ENCODE data around the gene TEX19. TPM values are rescaled to one million over a fixed set of nuclear protein-coding genes. Genes with fewer than 3 reads are reported as not detected.
"Not testable (repeated sequence)": the region's sequence is repeated elsewhere in the genome, so short reads cannot be mapped to it uniquely, and the experiment has no call there.

Gene TEX19
- total RNA-seq, 2 experiments from 2014 or later, result not detected

- no peak for ATAC-seq
- Mint-ChIP-seq H3K4me3 (no peak overlapping the region), H3K27me3 (ENCODE audit: low read depth) (peaks cover 42% of the 10 kb centered on the region), H3K4me1 (ENCODE audit: low read depth) (peaks cover 7% of the 10 kb centered on the region), H3K36me3 (ENCODE audit: low read depth) (no peaks in the 10 kb centered on the region), H3K9me3 (ENCODE audit: insufficient read depth) (no peaks in the 10 kb centered on the region), H3K27ac (no peak overlapping the region)
- ChIA-PET CTCF (interaction anchor here (0.6 to 1.4 kb wide), 2 partner anchors 9 to 47 kb away, joined by 3 to 4 read pairs; no protein-coding TSS in a partner anchor), POLR2A (interaction anchor here (0.5 kb wide), 1 partner anchor 120 kb away, joined by 3 read pairs; no protein-coding TSS in a partner anchor)
- no peak for DNase-seq
These were observed 7.7 kb downstream of the TEX19 start for GRCh38 chr17:82366749-82367148.

- Mint-ChIP-seq H3K4me1 (ENCODE audit: low read depth) (peaks cover 7% of the 10 kb centered on the region), H3K27ac (no peak overlapping the region), H3K4me3 (no peak overlapping the region), H3K36me3 (ENCODE audit: low read depth) (no peaks in the 10 kb centered on the region), H3K9me3 (ENCODE audit: insufficient read depth) (no peaks in the 10 kb centered on the region), H3K27me3 (ENCODE audit: low read depth) (peaks cover 46% of the 10 kb centered on the region)
- ATAC-seq, result peak; percentile 55
- POLR2A ChIA-PET, result no interaction called here
- DNase-seq, result no peak
- CTCF ChIA-PET, result no interaction called here
These were observed 8.9 kb downstream of the TEX19 start for GRCh38 chr17:82367724-82368524.

GRCh38 chr17:82369211-82369610 lies 10.2 kb downstream of the TEX19 start:
- H3K4me1 Mint-ChIP-seq (ENCODE audit: low read depth), result peaks cover 7% of the 10 kb centered on the region
- peaks cover 49% of the 10 kb centered on the region for H3K27me3 Mint-ChIP-seq (ENCODE audit: low read depth)
- ChIA-PET CTCF (interaction anchor here (1.9 kb wide), 1 partner anchor 17 kb away, joined by 5 read pairs; no protein-coding TSS in a partner anchor), POLR2A (no interaction called here)
- H3K36me3 Mint-ChIP-seq (ENCODE audit: low read depth), result no peaks in the 10 kb centered on the region
- no peak overlapping the region for H3K27ac Mint-ChIP-seq
- no peak for ATAC-seq
- H3K9me3 Mint-ChIP-seq (ENCODE audit: insufficient read depth), result no peaks in the 10 kb centered on the region
- H3K4me3 Mint-ChIP-seq, result no peak overlapping the region
- no peak for DNase-seq

DNA sequence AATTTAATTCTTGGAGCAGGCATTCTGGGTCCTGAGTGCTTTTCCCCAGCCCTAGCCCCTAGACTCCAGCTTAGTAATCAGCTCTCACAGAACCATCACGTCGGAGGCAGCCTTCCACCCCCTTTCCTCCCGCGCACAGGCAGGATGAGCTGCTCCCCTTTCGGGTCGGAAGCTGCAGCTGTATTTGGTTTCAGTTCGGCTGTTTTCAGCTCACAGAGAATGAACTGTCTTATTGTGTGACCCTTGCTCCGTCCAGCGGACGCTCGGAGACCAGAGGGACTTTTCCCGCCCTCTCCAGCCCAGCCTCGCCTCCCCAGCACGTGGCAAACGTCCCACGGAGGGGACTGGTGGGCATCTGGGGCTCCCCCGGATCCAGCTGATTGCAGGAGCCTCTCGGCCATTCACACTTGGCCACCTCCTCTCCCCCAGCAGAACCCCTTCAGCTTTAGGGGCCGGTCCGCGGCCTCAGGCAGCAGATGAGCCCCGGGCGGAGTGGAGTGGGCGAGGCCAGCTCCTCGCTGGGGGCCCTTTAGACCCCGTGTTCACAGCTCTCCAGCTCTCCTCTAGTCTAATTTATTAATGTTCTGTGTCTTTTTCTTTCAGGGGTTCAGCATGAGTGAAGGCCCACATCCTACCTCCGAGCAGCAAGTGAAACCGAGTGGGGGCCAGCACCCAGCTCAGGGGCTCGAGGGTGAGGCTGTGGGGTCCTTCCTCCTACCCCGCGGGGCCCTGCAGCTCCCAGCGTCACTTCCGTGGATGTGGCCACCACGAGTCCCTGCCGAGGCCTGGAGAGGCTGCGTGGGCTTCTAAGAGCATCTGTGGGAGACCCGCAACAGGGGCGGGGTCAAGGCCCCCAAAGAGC lies 11.7 kb downstream of the TEX19 start:
- Mint-ChIP-seq H3K36me3 (ENCODE audit: low read depth) (no peaks in the 10 kb centered on the region), H3K9me3 (ENCODE audit: insufficient read depth) (no peaks in the 10 kb centered on the region), H3K27me3 (ENCODE audit: low read depth) (peaks cover 48% of the 10 kb centered on the region), H3K27ac (no peak overlapping the region), H3K4me1 (ENCODE audit: low read depth) (peaks cover 7% of the 10 kb centered on the region), H3K4me3 (peak overlapping the region; percentile 48)
- CTCF ChIA-PET, result interaction anchor here (0.7 to 1.9 kb wide), 5 partner anchors 18 to 411 kb away, joined by 3 to 5 read pairs (median 4); partner anchors contain the start of gene DCXR
- POLR2A ChIA-PET, result interaction anchor here (0.9 to 1.1 kb wide), 4 partner anchors 8 to 13 kb away, joined by 3 read pairs; no protein-coding TSS in a partner anchor
- ATAC-seq, result peak; percentile 35
- DNase-seq, result no peak

GRCh38 chr17:82371333-82372248 lies 12.5 kb downstream of the TEX19 start, which contains the start of gene UTS2R:
Gene UTS2R, plus strand, starts transcription at chr17:82371765. Its CDS starts 2,560 bp downstream, at chr17:82374325.
- DNase-seq, result no peak
- ChIA-PET CTCF (interaction anchor here (1.1 to 1.9 kb wide), 3 partner anchors 19 to 351 kb away, joined by 4 to 5 read pairs (median 5); no protein-coding TSS in a partner anchor), POLR2A (no interaction called here)
- Mint-ChIP-seq H3K27me3 (ENCODE audit: low read depth) (peaks cover 50% of the 10 kb centered on the region), H3K9me3 (ENCODE audit: insufficient read depth) (no peaks in the 10 kb centered on the region), H3K4me3 (peak within 1 kb of the TSS; percentile 48), H3K36me3 (ENCODE audit: low read depth) (no peaks in the 10 kb centered on the region), H3K4me1 (ENCODE audit: low read depth) (peaks cover 7% of the 10 kb centered on the region), H3K27ac (no peak within 1 kb of the TSS)
- ATAC-seq, result no peak

DNA sequence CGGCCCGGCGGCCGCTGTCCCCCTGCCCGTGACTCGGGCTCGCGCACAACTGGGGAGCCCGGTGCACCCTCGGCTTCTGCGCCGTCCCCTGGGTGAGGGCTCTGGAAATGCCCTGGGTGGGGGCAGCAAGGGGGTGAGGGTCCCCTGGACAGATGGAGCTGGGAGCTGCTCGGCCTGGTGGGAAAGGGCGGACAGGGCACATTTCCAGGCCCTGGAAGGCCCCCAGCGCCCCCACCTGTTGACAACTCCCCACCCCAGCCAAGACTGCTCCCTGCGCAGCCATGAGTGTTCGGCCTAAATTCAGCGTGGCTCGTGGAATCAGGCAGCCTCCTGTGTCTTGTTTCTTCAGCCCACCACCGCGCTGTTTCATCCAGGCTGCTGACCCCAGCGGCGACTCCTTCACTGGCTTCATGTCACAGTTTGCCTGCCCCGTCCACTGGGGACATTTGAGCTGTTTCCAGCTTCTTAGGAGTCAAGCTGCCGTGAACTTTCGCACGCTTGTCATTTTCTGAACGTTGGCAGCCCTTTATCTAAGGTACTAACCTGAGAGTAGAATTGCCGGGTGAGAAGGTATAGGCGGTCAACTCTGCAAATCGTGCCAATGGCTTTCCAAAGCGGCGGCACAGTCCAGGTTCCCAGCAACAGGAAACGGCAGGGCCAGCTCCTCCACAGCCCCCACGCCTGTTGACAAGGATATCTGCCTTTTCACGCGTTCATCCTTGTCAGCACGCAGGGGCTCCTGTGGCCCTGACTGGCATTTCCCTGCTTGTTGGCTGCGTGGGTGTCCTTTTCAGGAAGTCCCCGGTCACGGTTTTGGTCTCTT lies 13.4 kb downstream of the TEX19 start:
- H3K27ac Mint-ChIP-seq, result no peak overlapping the region
- no peak for ATAC-seq
- POLR2A ChIA-PET, result no interaction called here
- no peaks in the 10 kb centered on the region for H3K9me3 Mint-ChIP-seq (ENCODE audit: insufficient read depth)
- peaks cover 44% of the 10 kb centered on the region for H3K27me3 Mint-ChIP-seq (ENCODE audit: low read depth)
- CTCF ChIA-PET, result interaction anchor here (1.3 to 1.4 kb wide), 2 partner anchors 15 to 22 kb away, joined by 4 to 5 read pairs; no protein-coding TSS in a partner anchor
- no peak overlapping the region for H3K4me3 Mint-ChIP-seq
- no peak for DNase-seq
- H3K36me3 Mint-ChIP-seq (ENCODE audit: low read depth), result no peaks in the 10 kb centered on the region
- H3K4me1 Mint-ChIP-seq (ENCODE audit: low read depth), result peaks cover 7% of the 10 kb centered on the region

- H3K4me1 Mint-ChIP-seq (ENCODE audit: low read depth); H3K9me3 Mint-ChIP-seq (ENCODE audit: insufficient read depth); H3K36me3 Mint-ChIP-seq (ENCODE audit: low read depth); H3K27ac Mint-ChIP-seq; DNase-seq; POLR2A ChIA-PET; H3K4me3 Mint-ChIP-seq; ATAC-seq: not testable (repeated sequence)
- CTCF ChIA-PET, result interaction anchor here (1.3 to 1.4 kb wide), 2 partner anchors 15 to 22 kb away, joined by 4 to 5 read pairs; no protein-coding TSS in a partner anchor
- H3K27me3 Mint-ChIP-seq (ENCODE audit: low read depth), result peaks cover 42% of the 10 kb centered on the region
These were observed 14.0 kb downstream of the TEX19 start for GRCh38 chr17:82373072-82373452.

DNA sequence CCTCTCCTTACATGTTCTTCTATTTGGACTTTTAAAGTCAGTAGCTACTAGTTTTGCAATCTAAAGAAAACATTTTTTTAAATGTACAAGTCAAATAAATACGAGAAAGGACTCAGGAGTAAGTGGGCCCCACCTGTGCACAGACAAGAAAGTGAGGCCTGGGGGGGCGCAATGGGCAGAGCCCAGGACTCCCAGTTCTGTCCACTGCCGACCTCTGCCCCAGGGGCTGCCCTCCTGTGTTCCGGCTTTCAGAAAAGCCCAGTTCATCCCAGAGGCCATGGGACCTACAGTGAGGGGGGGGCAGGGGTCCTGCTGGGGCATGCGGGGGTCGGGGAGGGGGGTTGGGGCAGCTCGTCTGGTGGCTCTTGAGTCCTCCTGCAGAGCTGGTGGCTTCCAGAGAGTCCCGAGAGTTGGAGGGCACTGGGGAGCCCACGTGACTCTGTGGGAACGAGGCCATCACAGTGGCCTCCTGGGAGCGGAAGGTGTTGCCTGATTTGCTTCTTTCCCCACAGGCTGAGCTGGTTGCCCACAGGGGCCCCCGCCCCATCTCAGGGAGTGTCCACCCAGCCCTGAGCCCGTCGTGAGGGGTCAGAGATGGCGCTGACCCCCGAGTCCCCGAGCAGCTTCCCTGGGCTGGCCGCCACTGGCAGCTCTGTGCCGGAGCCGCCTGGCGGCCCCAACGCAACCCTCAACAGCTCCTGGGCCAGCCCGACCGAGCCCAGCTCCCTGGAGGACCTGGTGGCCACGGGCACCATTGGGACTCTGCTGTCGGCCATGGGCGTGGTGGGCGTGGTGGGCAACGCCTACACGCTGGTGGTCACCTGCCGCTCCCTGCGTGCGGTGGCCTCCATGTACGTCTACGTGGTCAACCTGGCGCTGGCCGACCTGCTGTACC lies 14.9 kb downstream of the TEX19 start:
- H3K9me3 Mint-ChIP-seq (ENCODE audit: insufficient read depth), result no peaks in the 10 kb centered on the region
- ChIA-PET POLR2A (no interaction called here), CTCF (interaction anchor here (1.3 kb wide), 1 partner anchor 16 kb away, joined by 4 read pairs; no protein-coding TSS in a partner anchor)
- DNase-seq (no peak), ATAC-seq (no peak)
- peaks cover 7% of the 10 kb centered on the region for H3K4me1 Mint-ChIP-seq (ENCODE audit: low read depth)
- no peak overlapping the region for H3K4me3 Mint-ChIP-seq
- no peak overlapping the region for H3K27ac Mint-ChIP-seq
- peaks cover 43% of the 10 kb centered on the region for H3K27me3 Mint-ChIP-seq (ENCODE audit: low read depth)
- no peaks in the 10 kb centered on the region for H3K36me3 Mint-ChIP-seq (ENCODE audit: low read depth)

DNA sequence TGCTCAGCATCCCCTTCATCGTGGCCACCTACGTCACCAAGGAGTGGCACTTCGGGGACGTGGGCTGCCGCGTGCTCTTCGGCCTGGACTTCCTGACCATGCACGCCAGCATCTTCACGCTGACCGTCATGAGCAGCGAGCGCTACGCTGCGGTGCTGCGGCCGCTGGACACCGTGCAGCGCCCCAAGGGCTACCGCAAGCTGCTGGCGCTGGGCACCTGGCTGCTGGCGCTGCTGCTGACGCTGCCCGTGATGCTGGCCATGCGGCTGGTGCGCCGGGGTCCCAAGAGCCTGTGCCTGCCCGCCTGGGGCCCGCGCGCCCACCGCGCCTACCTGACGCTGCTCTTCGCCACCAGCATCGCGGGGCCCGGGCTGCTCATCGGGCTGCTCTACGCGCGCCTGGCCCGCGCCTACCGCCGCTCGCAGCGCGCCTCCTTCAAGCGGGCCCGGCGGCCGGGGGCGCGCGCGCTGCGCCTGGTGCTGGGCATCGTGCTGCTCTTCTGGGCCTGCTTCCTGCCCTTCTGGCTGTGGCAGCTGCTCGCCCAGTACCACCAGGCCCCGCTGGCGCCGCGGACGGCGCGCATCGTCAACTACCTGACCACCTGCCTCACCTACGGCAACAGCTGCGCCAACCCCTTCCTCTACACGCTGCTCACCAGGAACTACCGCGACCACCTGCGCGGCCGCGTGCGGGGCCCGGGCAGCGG lies 15.7 kb downstream of the TEX19 start:
- Mint-ChIP-seq H3K4me3 (no peak overlapping the region), H3K9me3 (ENCODE audit: insufficient read depth) (no peaks in the 10 kb centered on the region), H3K27ac (no peak overlapping the region), H3K4me1 (ENCODE audit: low read depth) (peaks cover 7% of the 10 kb centered on the region), H3K36me3 (ENCODE audit: low read depth) (no peaks in the 10 kb centered on the region), H3K27me3 (ENCODE audit: low read depth) (peaks cover 40% of the 10 kb centered on the region)
- CTCF ChIA-PET, result no interaction called here
- POLR2A ChIA-PET, result no interaction called here
- peak; percentile 40 for ATAC-seq
- DNase-seq, result no peak

Measured in activated CD8-positive, alpha-beta T cell treated with anti-CD3 and anti-CD28 coated beads, Interleukin-2, amount 10 ng/mL, durations not matched to agents 7 days and 5 days (primary cell).